NCI-H2196 treated with DMSO at 0.1 percent for 48 hours (cell line): Measurements from ENCODE around the gene KRTAP2-3.

ENCODE experiments used
- DNase-seq: peaks from one replicate; lab custom pipeline; 2025; ENCODE audit not compliant: unreplicated experiment; lab: John Stamatoyannopoulos, UW

The KRTAP2-3 gene

GRCh38 chr17:41037853-41038350, 22.0 kb downstream of the KRTAP2-3 start:
- DNase-seq = no peak

DNA sequence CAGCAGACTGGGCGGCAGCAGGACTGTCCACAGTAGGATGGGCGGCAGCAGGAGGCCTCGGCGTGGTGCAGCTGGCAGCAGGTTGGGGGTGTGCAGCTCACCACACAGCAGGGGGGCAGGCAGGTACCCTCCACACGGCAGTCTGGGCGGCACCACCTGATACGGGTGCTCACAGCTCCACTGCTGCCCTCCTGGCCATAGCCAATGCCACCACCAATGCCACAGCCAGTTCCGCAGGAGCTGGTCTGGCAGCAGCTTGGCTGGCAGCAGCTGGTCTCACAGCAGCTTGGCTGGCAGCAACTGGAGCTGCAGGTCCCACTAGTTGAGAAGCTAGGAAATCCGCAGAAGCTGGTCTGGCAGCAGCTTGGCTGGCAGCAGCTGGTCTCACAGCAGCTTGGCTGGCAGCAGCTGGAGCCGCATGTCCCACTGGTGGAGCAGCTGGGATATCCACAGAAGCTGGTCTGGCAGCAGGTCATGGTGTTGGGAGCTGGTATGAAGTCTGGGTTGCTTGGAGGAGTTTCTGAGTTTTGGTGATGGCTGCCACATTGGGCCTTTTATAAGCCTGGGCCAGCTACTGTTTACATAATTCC, 25.5 kb downstream of the KRTAP2-3 start, which contains the start of gene KRTAP1-3:
KRTAP1-3 (minus strand) TSS at position 529 of the 590 bp plus-strand sequence; CDS start at position 476, 53 bp downstream.
- DNase-seq = peak; percentile 34

DNA sequence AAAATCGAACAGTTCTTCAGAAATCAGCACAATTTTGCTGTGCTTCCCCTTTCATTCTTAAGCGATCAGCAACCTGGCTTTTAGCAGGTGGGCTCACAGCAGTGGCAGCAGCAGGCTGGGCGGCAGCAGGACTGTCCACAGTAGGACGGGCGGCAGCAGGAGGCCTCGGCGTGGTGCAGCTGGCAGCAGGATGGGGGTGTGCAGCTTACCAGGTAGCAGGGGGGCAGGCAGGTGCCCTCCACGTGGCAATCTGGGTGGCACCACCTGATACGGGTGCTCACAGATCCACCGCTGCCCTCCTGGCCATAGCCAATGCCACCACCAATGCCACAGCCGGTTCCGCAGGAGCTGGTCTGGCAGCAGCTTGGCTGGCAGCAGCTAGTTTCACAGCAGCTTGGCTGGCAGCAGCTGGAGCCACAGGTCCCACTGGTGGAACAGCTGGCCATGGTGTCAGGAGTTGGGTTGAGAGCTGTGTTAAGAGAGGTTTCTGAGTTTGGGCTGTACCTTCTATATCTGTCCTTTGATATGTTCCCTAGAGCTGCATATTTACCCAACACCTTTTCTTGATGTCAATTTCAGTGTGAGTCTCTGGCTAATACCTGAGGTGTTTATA, 30.2 kb downstream of the KRTAP2-3 start, which contains the start of gene KRTAP1-4:
KRTAP1-4 (minus strand) TSS at position 563 of the 613 bp plus-strand sequence; CDS start at position 446, 117 bp downstream.
- no peak for DNase-seq

GRCh38 chr17:41026715-41027471, 33.0 kb downstream of the KRTAP2-3 start, which contains the start of gene KRTAP1-5:
TSS of gene KRTAP1-5 (minus strand) at chr17:41027208. CDS start at chr17:41027155, 53 bp downstream.
- no peak for DNase-seq

GRCh38 chr17:41024697-41025096, 35.2 kb downstream of the KRTAP2-3 start:
- DNase-seq = no peak

- DNase-seq = no peak
Observed at GRCh38 chr17:41020336-41020735, 39.6 kb downstream of the KRTAP2-3 start.

DNA sequence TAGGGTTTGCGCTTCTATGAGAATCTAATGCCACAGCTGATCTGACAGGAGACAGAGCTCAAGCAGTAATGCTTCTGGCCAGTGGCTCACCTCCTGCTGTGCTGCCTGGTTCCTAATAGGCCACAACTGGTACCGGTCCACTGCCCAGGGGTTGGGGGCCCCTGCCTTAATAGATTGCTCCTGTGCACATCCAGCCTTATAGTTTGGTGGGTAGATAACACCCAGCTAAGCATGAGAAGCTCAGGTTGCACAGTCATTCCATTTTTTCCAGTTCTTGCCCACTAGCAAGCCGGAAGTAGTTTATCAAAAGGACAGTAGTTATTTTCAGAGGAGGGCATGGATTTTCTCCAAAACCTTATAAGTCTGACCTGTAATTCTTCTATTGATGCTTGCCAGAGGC, 40.5 kb downstream of the KRTAP2-3 start:
- DNase-seq = no peak

- DNase-seq = no peak
Observed at GRCh38 chr17:41018541-41018940, 41.4 kb downstream of the KRTAP2-3 start.

DNA sequence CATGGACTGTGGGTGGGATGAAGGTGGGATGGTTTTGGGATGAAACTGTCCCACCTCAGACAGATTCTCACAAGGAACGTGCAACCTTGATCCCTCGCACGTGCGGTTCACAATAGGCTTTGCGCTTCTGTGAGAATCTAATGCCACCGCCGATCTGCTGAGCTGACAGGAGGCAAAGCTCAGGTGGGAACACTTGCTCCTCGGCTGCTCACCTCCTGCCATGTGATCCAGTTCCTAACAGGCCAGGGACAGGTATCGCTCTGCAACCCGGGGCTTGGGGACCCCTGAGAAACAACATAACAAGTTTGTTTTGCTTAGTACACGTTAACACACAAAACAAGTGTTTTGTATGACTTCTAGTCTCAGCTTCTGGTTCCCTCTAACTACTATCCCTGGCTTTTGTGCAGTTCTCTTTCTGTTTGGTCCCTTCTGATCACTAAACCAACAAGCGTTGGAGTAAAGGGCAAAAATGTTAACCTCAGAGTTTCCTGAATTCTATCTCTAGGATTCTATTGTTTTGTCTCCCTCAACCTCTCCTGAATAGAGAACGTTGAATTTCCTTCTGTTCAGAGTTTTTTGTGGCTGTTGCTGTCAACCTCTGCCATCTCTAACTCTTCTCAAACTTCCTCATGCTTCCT, 43.2 kb downstream of the KRTAP2-3 start:
- DNase-seq = no peak

DNA sequence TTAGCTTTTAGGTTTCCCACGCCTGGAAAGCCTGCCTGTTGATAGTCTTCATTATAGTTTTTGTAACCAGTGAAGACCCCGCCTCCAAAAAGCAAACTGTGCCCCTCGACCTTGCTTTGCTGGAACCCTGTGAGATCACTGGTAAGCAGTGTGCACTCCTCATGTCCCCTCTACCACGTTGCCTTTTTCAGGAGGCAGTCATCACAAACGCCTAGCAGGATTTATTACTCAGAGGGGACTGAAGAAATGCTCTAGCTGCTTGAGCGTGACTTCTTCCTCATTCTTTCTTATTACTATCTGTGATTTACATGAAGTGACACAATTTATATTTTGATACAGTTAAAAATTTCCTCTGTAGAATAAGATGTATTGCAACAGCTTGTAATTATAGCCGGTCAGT, 44.5 kb downstream of the KRTAP2-3 start:
- DNase-seq = no peak

DNA sequence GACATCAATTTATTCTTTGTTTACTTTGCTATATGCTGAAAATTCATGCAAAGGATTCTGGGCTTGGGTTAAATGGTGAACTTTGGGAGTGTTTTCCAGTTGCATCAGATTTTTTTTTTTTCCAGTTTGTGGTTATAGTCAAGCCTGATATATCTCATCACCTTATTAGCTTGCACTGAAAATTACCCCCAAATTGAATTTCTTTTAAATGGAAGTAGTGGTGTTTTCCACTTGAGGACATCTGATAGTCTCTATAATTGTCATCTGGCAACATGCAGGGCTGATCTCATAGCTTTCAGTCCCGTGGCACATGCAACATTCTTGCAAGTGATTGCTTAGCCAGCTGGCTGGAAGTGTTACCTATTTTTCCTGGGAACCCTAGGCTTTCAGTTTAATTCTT, 46.3 kb downstream of the KRTAP2-3 start:
- no peak for DNase-seq

DNA sequence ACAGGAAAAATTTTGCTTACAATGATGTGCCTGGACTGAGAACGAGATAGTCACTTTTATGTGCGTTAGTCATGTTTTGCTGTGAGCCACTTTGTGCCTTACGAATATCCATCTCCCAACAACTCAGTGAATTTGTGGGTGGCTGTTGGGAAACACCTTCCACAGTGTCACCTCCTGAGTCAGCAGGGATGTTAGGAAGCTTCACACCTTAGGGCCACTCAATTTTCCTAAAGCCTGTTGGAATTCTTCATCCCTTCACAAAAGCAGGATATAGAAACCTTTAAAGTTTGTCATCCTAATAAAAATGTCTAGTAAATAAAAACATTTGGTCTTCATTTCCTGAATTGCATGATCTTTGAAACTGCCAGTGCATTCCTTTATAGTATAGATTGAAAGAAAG, 46.7 kb downstream of the KRTAP2-3 start:
- no peak for DNase-seq

- DNase-seq = no peak
Observed at GRCh38 chr17:41012326-41013120, 47.4 kb downstream of the KRTAP2-3 start.

DNA sequence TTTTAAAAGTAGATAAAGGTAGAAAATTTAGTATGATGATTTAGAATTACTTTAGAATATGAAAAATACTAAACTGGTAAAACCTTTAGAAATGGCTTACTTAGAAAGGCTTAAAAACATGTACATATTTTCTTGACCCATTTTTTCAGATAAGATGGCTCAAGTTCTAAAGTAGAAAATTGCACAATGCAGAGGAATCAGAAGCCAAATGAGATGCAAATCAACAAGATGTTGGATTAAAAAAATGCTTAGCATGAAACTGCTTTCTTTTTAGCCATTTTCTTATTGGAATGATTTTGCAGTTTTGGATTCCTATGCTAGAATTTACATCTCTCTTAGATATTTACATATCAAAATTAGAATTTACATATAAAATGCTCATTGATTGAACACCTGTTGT, 49.5 kb downstream of the KRTAP2-3 start:
- no peak for DNase-seq

DNA sequence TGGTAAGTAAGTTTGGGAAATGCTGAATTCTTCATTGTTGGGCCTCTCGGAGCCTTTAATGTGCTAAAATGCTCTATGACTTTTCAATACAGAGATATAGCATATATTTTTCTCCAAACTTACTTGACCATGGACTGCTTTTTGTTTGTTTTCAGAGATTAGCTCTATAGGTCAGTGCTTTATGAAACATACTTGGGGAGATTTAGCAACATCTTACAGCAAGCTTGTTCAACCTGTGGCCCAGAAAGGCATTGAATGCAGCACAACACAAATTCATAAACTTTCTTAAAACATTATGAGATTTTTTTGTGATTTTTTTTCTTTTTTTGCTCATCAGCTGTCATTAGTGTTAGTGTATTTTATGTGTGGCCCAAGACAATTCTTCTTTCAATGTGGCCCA, 50.0 kb downstream of the KRTAP2-3 start:
- no peak for DNase-seq

GRCh38 chr17:41009301-41009760, 50.6 kb downstream of the KRTAP2-3 start:
- no peak for DNase-seq
